Fibroblast of mammary gland (primary cell): ENCODE measurements around the gene RALGDS.

Experiments used
- DNase-seq: peaks from one replicate; pipeline ENCODE4 v3.0.0-alpha.2; 2010; ENCODE audit warnings: low read depth
- H3K4me3 ChIP-seq: 2 replicates; pipeline ENCODE4 v1.5.1; 2011; ENCODE audit warnings: low read depth, mild to moderate bottlenecking, low read length, moderate library complexity; ENCODE audit not compliant: control insufficient read depth
- TF ChIP-seq, protein P1 (sequence below): conservative IDR thresholded peaks from 2 replicates; pipeline ENCODE4 v1.5.1; 2011; ENCODE audit warnings: low read depth, low read length, inconsistent platforms; ENCODE audit not compliant: control insufficient read depth, insufficient read depth

The RALGDS gene

DNA sequence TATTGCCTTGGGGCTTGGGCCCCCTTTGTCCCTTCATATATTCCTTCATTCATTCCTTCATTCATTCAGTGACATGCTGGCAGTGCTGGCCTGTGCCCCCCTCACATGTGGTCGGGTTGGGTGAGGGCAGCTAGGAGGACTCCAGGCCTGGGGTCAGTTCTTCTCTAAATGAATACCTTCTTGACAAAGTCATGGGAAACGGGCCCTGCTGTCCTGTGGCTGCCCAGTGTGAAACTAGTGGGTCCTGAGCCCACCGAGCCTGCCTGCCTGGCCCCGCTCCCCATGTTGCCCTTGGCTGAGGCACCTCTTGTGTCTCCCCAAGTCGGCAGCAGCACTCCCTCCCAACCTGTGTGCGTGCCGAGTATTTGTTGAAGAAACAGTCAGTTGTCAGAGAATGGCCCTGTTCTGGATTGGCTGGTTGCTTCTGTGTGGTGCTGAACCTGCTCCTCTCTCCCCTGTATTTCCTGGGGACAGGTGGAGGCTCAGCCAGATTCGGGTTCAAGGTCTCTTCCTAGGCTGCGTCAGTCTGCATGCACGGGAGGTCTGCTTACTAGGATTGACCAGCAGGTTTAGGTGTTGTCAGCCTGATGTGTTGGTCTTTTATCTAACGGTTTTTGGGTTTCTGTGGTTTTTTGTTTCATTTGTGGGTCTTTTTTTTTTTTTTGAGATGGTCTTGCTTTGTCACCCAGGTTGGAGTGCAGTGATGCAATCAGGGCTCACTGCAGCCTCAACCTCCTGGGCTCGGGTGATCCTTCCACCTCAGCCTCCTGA, 62.3 kb downstream of the RALGDS start:
- DNase-seq: no peak
- TF ChIP-seq, protein P1, sequence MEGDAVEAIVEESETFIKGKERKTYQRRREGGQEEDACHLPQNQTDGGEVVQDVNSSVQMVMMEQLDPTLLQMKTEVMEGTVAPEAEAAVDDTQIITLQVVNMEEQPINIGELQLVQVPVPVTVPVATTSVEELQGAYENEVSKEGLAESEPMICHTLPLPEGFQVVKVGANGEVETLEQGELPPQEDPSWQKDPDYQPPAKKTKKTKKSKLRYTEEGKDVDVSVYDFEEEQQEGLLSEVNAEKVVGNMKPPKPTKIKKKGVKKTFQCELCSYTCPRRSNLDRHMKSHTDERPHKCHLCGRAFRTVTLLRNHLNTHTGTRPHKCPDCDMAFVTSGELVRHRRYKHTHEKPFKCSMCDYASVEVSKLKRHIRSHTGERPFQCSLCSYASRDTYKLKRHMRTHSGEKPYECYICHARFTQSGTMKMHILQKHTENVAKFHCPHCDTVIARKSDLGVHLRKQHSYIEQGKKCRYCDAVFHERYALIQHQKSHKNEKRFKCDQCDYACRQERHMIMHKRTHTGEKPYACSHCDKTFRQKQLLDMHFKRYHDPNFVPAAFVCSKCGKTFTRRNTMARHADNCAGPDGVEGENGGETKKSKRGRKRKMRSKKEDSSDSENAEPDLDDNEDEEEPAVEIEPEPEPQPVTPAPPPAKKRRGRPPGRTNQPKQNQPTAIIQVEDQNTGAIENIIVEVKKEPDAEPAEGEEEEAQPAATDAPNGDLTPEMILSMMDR: no peak
- H3K4me3 ChIP-seq: no peak overlapping the region

DNA sequence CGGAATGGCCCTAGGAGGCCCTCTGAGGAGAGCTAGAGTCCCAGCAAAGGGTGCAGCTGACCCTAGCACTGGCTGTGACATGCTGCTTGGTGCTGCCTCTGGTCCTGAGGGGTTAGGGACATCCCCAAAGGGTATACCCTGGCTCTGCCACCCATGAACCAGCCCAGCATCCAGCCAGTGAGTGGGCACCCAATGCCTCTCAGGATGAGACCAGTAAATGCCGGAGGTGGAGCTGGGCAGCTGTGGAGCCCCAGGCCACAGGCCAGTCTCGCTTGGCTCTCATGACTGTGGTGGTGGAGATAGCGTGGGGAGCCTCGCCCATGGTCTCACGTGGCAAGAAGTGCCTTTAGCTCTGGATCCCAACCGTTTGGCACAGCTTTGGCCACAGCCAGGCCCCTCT, 63.0 kb downstream of the RALGDS start:
- no peak for DNase-seq
- H3K4me3 ChIP-seq: no peak overlapping the region
- TF ChIP-seq, protein P1: no peak

DNA sequence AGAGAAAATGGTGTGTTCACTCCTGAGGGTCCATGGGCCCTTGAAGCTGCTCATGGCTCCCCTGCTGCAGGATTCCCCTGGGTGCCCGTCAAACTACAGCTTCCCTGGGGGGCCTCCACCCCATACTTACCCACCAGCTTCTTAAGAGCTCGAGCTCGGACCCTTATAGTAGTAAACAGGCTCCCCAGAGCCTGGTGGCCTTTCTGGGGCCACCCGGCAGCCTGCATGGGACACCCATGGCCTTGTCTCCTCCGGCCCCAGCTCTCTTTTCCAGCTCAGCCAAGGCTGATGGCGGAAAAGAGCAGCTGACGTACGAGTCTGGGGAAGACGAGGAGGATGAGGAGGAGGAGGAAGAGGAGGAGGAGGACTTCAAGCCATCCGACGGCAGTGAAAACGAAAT, 63.5 kb downstream of the RALGDS start:
- TF ChIP-seq, protein P1: no peak
- no peak for DNase-seq

DNA sequence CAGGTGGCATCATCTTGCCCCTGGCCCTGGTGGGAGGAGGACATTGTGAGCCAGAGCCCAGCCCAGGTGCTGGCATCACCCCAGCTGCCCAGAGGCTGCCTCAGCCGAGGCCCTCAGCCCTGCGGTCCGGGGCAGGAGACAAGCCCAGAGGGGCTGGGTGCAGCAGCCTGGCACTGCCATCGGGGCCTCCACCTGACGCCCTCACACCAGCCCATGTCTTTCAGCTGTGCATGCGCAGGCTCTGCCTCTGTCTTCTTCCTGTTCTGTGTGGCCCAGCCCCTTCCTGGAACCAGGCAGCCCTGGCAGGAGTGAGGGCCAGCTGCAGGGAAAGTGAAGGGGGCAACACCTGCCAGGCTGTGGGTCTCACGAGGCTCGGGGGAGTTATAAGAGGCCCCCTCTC, 64.0 kb downstream of the RALGDS start:
- TF ChIP-seq, protein P1: no peak
- DNase-seq: no peak

More for the DNA sequence above, 63.5 kb downstream of the RALGDS start:
- no peak overlapping the region for H3K4me3 ChIP-seq

DNA sequence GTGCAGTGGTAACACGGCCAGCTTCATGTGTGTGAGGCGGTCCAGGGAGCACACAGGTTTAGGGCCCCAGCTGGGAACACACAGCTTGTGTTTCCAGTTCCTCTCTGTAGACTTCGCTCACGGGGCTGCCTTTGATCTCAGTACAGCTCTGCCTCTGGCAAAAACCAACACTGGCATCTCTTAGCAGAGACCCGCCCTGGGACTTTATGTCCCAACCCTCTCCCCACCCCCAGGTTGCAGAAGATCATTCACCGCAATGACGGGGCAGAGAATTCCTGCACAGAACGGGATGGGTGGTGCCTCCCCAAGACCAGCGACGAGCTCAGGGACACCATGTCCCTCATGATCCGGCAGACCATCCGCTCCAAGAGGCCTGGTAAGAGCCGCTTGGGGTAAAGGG, 64.5 kb downstream of the RALGDS start:
- no peak for DNase-seq
- no peak overlapping the region for H3K4me3 ChIP-seq
- TF ChIP-seq, protein P1: no peak

More for the DNA sequence above, 64.0 kb downstream of the RALGDS start:
- no peak overlapping the region for H3K4me3 ChIP-seq

DNA sequence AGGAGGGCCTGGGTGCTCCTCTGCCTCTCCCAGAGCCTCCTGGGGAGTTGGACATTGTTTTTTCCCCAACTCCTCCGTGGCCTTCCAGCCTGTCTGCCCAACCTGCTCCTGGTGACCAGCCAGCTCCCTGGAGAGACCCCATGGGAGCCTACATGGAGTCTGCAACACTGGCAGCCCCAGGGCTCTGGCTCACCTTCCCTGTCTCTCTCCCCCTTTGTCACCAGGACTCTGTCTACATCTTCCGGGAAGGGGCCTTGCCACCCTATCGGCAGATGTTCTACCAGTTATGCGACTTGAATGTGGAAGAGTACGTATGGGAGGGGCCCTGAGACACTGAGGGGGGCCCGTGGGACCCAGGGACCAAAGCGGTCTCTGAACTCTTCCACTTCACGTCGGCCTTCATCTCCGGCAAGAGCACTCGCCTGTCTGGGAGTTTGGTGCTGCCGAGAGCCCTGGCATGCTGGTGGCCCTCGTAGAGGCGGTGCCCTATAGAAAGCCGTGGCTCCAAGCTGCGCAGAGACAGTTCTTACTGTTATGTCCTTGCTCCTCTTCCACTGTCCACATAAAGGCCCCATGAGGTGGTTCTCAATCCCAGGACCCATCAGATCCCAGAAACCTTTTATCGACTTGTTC, 65.1 kb downstream of the RALGDS start:
- no peak for DNase-seq
- TF ChIP-seq, protein P1: no peak

More for the DNA sequence above, 65.1 kb downstream of the RALGDS start:
- no peak overlapping the region for H3K4me3 ChIP-seq
